H9 (cell line): Measurements from ENCODE around the gene SLC2A9. TPM values are rescaled to one million over a fixed set of nuclear protein-coding genes. Genes with fewer than 3 reads are reported as not detected.

ENCODE experiments used
- DNase-seq: peaks from one replicate; pipeline ENCODE4 v3.0.0-alpha.2; 2017
- H2AFZ ChIP-seq: one replicate; pipeline ENCODE4 v1.6.1; 2013; ENCODE audit warnings: mild to moderate bottlenecking, low read length, control low read depth, moderate library complexity
- H2AK5ac ChIP-seq: 2 replicates; pipeline ENCODE4 v1.6.1; 2013; ENCODE audit warnings: low read length, control low read depth, mixed read lengths; ENCODE audit not compliant: insufficient read length
- H2BK120ac ChIP-seq: one replicate; pipeline ENCODE4 v1.6.1; 2013; ENCODE audit warnings: low read depth, mild to moderate bottlenecking, low read length, control low read depth, inconsistent platforms; ENCODE audit not compliant: poor library complexity, severe bottlenecking
- H2BK12ac ChIP-seq: 2 replicates; pipeline ENCODE4 v1.6.1; 2013; ENCODE audit warnings: low read length, control low read depth, mixed read lengths, low read depth; ENCODE audit not compliant: insufficient read length
- H2BK15ac ChIP-seq: 2 replicates; pipeline ENCODE4 v1.6.1; 2013; ENCODE audit warnings: low read depth, low read length, control low read depth
- H2BK20ac ChIP-seq: one replicate; pipeline ENCODE4 v1.6.1; 2013; ENCODE audit warnings: low read depth, mild to moderate bottlenecking, low read length, control low read depth, inconsistent platforms; ENCODE audit not compliant: poor library complexity, severe bottlenecking
- H2BK5ac ChIP-seq: 2 replicates; pipeline ENCODE4 v1.6.1; 2013; ENCODE audit warnings: low read length, control low read depth, mixed read lengths; ENCODE audit not compliant: insufficient read length
- H3K14ac ChIP-seq: 2 replicates; pipeline ENCODE4 v1.6.1; 2013; ENCODE audit warnings: low read length, control low read depth; ENCODE audit not compliant: insufficient read depth
- H3K18ac ChIP-seq: 2 replicates; pipeline ENCODE4 v1.6.1; 2013; ENCODE audit warnings: low read depth, mild to moderate bottlenecking, mixed read lengths, low read length, control low read depth; ENCODE audit not compliant: insufficient read length
- H3K23ac ChIP-seq: 2 replicates; pipeline ENCODE4 v1.6.1; 2013; ENCODE audit warnings: low read length, control low read depth, mixed read lengths, low read depth; ENCODE audit not compliant: insufficient read length
- H3K23me2 ChIP-seq: 2 replicates; pipeline ENCODE4 v1.6.1; 2013; ENCODE audit warnings: low read depth, mild to moderate bottlenecking, mixed read lengths, low read length, control low read depth; ENCODE audit not compliant: insufficient read length, poor library complexity, severe bottlenecking
- H3K27ac ChIP-seq: 2 replicates; pipeline ENCODE4 v1.5.1; 2013; ENCODE audit warnings: low read length, control low read depth, mixed read lengths, low read depth; ENCODE audit not compliant: insufficient read length
- H3K27me3 ChIP-seq: 2 replicates; pipeline ENCODE4 v1.6.1; 2013; ENCODE audit warnings: low read length, control low read depth, inconsistent platforms; ENCODE audit not compliant: insufficient read depth
- H3K4ac ChIP-seq: 2 replicates; pipeline ENCODE4 v1.6.1; 2013; ENCODE audit warnings: low read depth, mild to moderate bottlenecking, control low read depth, inconsistent platforms, low read length, moderate library complexity
- H3K4me1 ChIP-seq: 2 replicates; pipeline ENCODE4 v1.6.1; 2013; ENCODE audit warnings: low read length, control low read depth, inconsistent platforms; ENCODE audit not compliant: insufficient read depth
- H3K4me2 ChIP-seq: 2 replicates; pipeline ENCODE4 v1.6.1; 2013; ENCODE audit warnings: low read length, control low read depth, mixed read lengths; ENCODE audit not compliant: insufficient read length, insufficient read depth
- H3K56ac ChIP-seq: 2 replicates; pipeline ENCODE4 v1.6.1; 2013; ENCODE audit warnings: low read depth, mild to moderate bottlenecking, mixed read lengths, low read length, control low read depth; ENCODE audit not compliant: insufficient read length
- H3K79me1 ChIP-seq: 2 replicates; pipeline ENCODE4 v1.6.1; 2013; ENCODE audit warnings: low read depth, mild to moderate bottlenecking, moderate library complexity, low read length, control low read depth, inconsistent platforms; ENCODE audit not compliant: insufficient read depth, poor library complexity, severe bottlenecking
- H3K79me2 ChIP-seq: 2 replicates; pipeline ENCODE4 v1.6.1; 2013; ENCODE audit warnings: low read length, control low read depth, inconsistent platforms; ENCODE audit not compliant: insufficient read depth
- H3K9ac ChIP-seq: 2 replicates; pipeline ENCODE4 v1.6.1; 2013; ENCODE audit warnings: low read length, control low read depth, mixed read lengths; ENCODE audit not compliant: insufficient read length; ENCODE audit errors: extremely low read depth
- H3K9me3 ChIP-seq: one replicate; pipeline ENCODE4 v1.6.1; 2013; ENCODE audit warnings: low read depth, low read length, inconsistent platforms; ENCODE audit not compliant: control insufficient read depth
- H3T11ph ChIP-seq: one replicate; pipeline ENCODE4 v1.6.1; 2013; ENCODE audit warnings: mild to moderate bottlenecking, low read length, control low read depth, inconsistent platforms
- H4K20me1 ChIP-seq: one replicate; pipeline ENCODE4 v1.6.1; 2013; ENCODE audit not compliant: control insufficient read depth, insufficient read length, insufficient read depth
- H4K5ac ChIP-seq: 2 replicates; pipeline ENCODE4 v1.6.1; 2013; ENCODE audit warnings: low read depth, mild to moderate bottlenecking, mixed read lengths, low read length, control low read depth; ENCODE audit not compliant: insufficient read length
- H4K8ac ChIP-seq: replicated peaks from 2 replicates; pipeline ENCODE4 v1.6.1; 2013; ENCODE audit warnings: low read length, control low read depth, mixed read lengths, low read depth; ENCODE audit not compliant: insufficient read length
- H4K91ac ChIP-seq: 2 replicates; pipeline ENCODE4 v1.6.1; 2013; ENCODE audit warnings: low read depth, mild to moderate bottlenecking, moderate library complexity, mixed read lengths, low read length, control low read depth; ENCODE audit not compliant: insufficient read length
- H3K27ac Mint-ChIP-seq, 3 experiments: 2 replicates in 2 of 3; 3 replicates in 1 of 3; pipeline ENCODE4 v1.8.0; 2020 to 2021; ENCODE audit warnings: mixed read lengths in 3 of 3, mild to moderate bottlenecking in 1 of 3, moderate library complexity in 1 of 3
- H3K27me3 Mint-ChIP-seq: 2 replicates; pipeline ENCODE4 v1.8.0; 2021; ENCODE audit warnings: low read depth, mild to moderate bottlenecking, moderate library complexity, mixed read lengths
- H3K36me3 Mint-ChIP-seq, 3 experiments: 2 replicates in 2 of 3; 3 replicates in 1 of 3; pipeline ENCODE4 v1.8.0; 2020 to 2021; ENCODE audit warnings: low read depth in 3 of 3, mixed read lengths in 3 of 3; ENCODE audit not compliant: insufficient read depth in 1 of 3
- H3K4me1 Mint-ChIP-seq, 2 experiments: 2 replicates each; pipeline ENCODE4 v1.8.0; 2020; ENCODE audit warnings: mixed read lengths in 2 of 2
- H3K4me3 Mint-ChIP-seq, 2 experiments: 2 replicates in 1 of 2; 3 replicates in 1 of 2; pipeline ENCODE4 v1.8.0; 2020 to 2021; ENCODE audit warnings: mild to moderate bottlenecking in 2 of 2, mixed read lengths in 2 of 2, moderate library complexity in 1 of 2
- H3K9me3 Mint-ChIP-seq, 2 experiments: 2 replicates in 1 of 2; 3 replicates in 1 of 2; pipeline ENCODE4 v1.8.0; 2020; ENCODE audit warnings: mild to moderate bottlenecking in 2 of 2, mixed read lengths in 2 of 2, moderate library complexity in 1 of 2
- CTCF ChIP-seq: fragments of 200-600 bp; sonication (generic); conservative IDR thresholded peaks from 3 replicates; pipeline ENCODE4 v1.8.0; 2021; ENCODE audit warnings: antibody characterized with exemption, mild to moderate bottlenecking
- WGBS: extraction: QIAGEN DNeasy Blood & Tissue Kit; methylation state at CpG from one replicate; pipeline ENCODE4 v1.1.7; 2013; ENCODE audit warnings: missing lambda C conversion rate, low lambda C conversion rate, mixed read lengths; ENCODE audit not compliant: insufficient read length; ENCODE audit errors: extremely low coverage; 5-methylcytosine and 5-hydroxymethylcytosine counted together
- total RNA-seq: library from RNA; stranded (reverse); gene quantifications from 2 replicates; pipeline ENCODE4 v1.2.1, GENCODE V29; 2021

SLC2A9 gene
- total RNA-seq, 1 experiment from 2014 or later, result 0.79 TPM

- no peak overlapping the region for H3K23ac ChIP-seq
- H3K27me3 ChIP-seq, result no peaks in the 10 kb centered on the region
- Mint-ChIP-seq H3K36me3 (no peaks in the 10 kb centered on the region), H3K4me1 (peaks cover 23 to 25% of the 10 kb centered on the region in 2 experiments), H3K9me3 (no peaks in the 10 kb centered on the region; a peak in 1 of 5 replicates), H3K27ac (no peak overlapping the region; a peak in 1 of 7 replicates), H3K4me3 (no peak overlapping the region), H3K27me3 (peaks cover 27% of the 10 kb centered on the region)
- H3K27ac ChIP-seq, result no peak overlapping the region
- no peak overlapping the region for H3K14ac ChIP-seq
- no peaks in the 10 kb centered on the region for H4K20me1 ChIP-seq
- peaks cover 6% of the 10 kb centered on the region for H3K4me1 ChIP-seq
- no peak overlapping the region for H3K18ac ChIP-seq
- no peak overlapping the region for H2BK5ac ChIP-seq
- WGBS, result no CpG with 5 or more reads among the region's 6 CpGs
- no peak overlapping the region for H4K91ac ChIP-seq
- H3K79me1 ChIP-seq, result no peaks in the 10 kb centered on the region
- no peak overlapping the region for H3K9ac ChIP-seq
- H3K9me3 ChIP-seq, result no peaks in the 10 kb centered on the region
- no peak overlapping the region for H3T11ph ChIP-seq
- no peaks in the 10 kb centered on the region for H3K23me2 ChIP-seq
- no peak overlapping the region for H3K56ac ChIP-seq
- no peak overlapping the region for H2BK120ac ChIP-seq
- H2BK12ac ChIP-seq, result no peak overlapping the region
- no peak overlapping the region for H4K8ac ChIP-seq
- H4K5ac ChIP-seq, result no peak overlapping the region
- H3K4ac ChIP-seq, result no peak overlapping the region
- no peak overlapping the region for H2BK15ac ChIP-seq
- H3K4me2 ChIP-seq, result no peak overlapping the region
- DNase-seq, result no peak
- H2AFZ ChIP-seq, result no peak overlapping the region
- H2BK20ac ChIP-seq, result no peak overlapping the region
- no peaks in the 10 kb centered on the region for H3K79me2 ChIP-seq
- TF ChIP-seq CTCF, result no peak
- no peak overlapping the region for H2AK5ac ChIP-seq
These were observed 84.2 kb downstream of the SLC2A9 start for GRCh38 chr4:9937078-9937477.
